Hippocampal formation (tissue), 2 donors: ENCODE data around the gene NFATC4.
A peak's percentile ranks its signal among the peaks of the same experiment; 100 is the strongest.
"Not testable (repeated sequence)": the region's sequence is repeated elsewhere in the genome, so short reads cannot be mapped to it uniquely, and the experiment has no call there.

Experiments
- DNase-seq, 2 donors: peaks; one replicate each; lab custom pipeline; 2025; lab: John Stamatoyannopoulos, UW

Gene NFATC4

GRCh38 chr14:24339284-24340151 lies 28.5 kb upstream of the NFATC4 start, which contains the start of gene RIPK3:
RIPK3 (minus strand) TSS chr14:24339991; CDS start chr14:24339826, 165 bp downstream.
- no peak for DNase-seq

DNA sequence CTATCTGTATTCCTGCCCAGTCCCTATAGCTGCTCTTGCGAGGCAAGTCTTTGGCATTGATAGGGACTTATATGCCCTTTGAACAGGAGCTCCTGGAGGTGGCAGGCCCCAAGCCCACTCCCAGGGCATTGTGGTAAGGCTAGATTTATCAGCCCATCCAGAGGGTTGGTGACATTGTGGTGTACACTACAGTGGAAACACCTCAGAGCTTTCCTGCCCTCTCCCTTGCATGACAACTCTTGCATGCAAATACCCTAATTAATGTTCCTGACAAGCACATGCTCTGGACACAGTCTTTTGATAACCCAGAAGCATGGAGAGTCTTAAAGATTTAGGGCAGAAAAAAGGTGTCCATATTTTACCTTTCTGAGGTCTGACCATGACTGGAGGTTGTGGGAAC lies 27.4 kb upstream of the NFATC4 start:
- no peak for DNase-seq

GRCh38 chr14:24342889-24343288 lies 25.1 kb upstream of the NFATC4 start:
- no peak for DNase-seq

DNA sequence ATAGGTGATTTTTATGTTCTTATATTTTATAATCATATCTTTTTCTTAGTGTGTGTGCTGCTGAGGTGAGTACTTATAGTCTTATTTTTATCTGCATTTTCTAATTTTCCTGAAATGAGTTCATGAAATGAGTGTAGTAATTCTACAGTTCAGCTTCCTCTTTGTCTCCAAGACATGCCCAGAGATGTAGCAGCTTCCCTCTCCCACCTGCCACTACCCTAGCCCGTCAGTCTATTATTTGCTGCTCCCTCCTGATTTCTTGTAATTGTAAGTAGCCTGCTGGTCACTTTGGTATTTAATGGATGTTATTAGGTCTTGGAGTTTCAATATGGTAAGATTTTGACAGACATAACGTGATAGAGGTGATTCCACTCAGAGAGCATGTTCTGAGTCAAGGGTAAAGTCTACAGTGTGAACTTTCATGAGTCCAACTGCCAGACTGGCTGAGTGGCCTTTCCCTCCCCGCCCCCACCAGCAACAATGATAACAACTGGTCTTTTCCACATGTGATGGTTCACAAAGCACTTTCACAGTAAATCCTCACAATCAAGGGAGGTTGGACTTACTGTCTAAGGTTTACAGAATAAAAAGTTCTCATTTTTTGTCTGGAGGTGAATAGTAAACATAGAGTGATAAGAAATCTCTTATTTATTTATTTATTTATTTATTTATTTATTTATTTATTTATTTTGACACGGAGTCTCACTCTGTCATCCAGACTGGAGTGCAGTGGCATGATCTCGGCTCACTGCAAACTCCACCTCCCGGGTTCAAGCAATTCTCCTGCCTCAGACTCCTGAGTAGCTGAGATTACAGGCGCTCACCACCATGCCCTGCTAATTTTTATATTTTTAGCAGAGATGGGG lies 24.0 kb upstream of the NFATC4 start:
- no peak for DNase-seq

GRCh38 chr14:24347134-24347533 lies 20.9 kb upstream of the NFATC4 start:
- no peak for DNase-seq

- DNase-seq, result no peak
Observed at GRCh38 chr14:24348186-24348585, 19.8 kb upstream of the NFATC4 start.

- no peak for DNase-seq
Observed at GRCh38 chr14:24349742-24350141, 18.2 kb upstream of the NFATC4 start.

GRCh38 chr14:24351517-24351916 lies 16.5 kb upstream of the NFATC4 start:
- no peak for DNase-seq

- DNase-seq, result no peak
Observed at GRCh38 chr14:24353559-24354481, 14.2 kb upstream of the NFATC4 start.

- not testable (repeated sequence) for DNase-seq
Observed at GRCh38 chr14:24354482-24354825, 13.5 kb upstream of the NFATC4 start.

GRCh38 chr14:24355009-24355408 lies 13.0 kb upstream of the NFATC4 start:
- DNase-seq, result no peak

GRCh38 chr14:24356208-24356607 lies 11.8 kb upstream of the NFATC4 start:
- DNase-seq, result no peak

DNA sequence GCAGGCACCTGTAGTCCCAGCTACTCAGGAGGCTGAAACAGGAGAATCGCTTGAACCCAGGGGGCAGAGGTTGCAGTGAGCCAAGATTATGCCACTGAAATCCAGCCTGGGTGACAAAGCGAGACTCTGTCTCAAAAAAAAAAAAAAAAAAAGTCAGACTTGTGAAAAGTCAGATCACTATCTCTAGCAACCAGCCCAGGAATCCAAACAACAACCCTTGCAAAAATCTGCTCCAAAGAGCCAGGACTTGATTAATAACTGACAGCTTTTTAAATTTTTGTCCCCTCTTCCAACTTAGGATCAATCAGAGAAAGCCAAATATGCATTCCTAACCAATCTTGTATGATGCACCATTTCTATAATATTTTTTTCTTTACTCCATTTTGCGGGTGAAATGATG lies 7.7 kb upstream of the NFATC4 start:
- no peak for DNase-seq

DNA sequence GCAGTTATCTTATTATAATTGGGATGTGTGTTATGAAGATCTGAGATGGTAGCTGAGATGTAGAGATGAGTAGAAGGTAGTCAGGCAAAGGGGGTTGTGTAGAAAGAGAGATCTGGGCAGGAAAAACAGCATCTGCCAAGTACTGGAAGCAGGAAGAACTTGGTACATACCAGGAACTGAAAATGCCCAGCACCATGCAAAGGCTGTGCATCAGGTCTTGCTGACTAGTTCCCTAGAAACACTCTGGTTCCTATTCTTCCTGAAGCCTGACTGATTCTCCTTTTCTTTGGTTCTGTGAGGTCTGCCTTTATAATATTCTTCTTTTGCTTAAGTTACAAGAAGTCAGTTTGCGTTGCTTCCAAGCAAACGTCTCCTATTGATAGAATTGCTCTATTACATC lies 6.7 kb upstream of the NFATC4 start:
- no peak for DNase-seq

- no peak for DNase-seq
Observed at GRCh38 chr14:24362241-24362960, 5.6 kb upstream of the NFATC4 start.

- no peak for DNase-seq
Observed at GRCh38 chr14:24363401-24363800, 4.6 kb upstream of the NFATC4 start.

DNA sequence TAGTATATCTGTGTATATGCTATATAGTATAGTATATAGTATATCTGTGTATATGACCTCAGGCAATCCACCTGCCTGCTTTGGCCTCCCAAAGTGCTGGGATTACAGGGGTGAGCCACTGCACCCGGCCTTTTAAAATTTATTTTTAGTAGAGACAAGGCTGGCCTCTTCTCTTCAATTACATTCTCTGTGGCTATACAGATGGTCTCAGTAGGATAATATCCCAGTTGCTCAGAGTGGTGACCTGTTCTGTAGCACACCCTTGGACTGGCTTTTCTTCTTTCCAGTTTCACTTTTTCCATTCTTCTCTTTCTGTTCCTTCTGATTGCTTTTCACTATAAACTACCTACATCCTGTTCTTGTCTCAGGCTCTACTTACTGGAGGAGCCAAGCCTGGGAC lies 3.1 kb upstream of the NFATC4 start:
- DNase-seq, result no peak

- peak; percentile 32 to 40 for DNase-seq
Observed at GRCh38 chr14:24365600-24366412, 2.2 kb upstream of the NFATC4 start.

- no peak for DNase-seq
Observed at GRCh38 chr14:24366413-24366720, 1.6 kb upstream of the NFATC4 start.

DNA sequence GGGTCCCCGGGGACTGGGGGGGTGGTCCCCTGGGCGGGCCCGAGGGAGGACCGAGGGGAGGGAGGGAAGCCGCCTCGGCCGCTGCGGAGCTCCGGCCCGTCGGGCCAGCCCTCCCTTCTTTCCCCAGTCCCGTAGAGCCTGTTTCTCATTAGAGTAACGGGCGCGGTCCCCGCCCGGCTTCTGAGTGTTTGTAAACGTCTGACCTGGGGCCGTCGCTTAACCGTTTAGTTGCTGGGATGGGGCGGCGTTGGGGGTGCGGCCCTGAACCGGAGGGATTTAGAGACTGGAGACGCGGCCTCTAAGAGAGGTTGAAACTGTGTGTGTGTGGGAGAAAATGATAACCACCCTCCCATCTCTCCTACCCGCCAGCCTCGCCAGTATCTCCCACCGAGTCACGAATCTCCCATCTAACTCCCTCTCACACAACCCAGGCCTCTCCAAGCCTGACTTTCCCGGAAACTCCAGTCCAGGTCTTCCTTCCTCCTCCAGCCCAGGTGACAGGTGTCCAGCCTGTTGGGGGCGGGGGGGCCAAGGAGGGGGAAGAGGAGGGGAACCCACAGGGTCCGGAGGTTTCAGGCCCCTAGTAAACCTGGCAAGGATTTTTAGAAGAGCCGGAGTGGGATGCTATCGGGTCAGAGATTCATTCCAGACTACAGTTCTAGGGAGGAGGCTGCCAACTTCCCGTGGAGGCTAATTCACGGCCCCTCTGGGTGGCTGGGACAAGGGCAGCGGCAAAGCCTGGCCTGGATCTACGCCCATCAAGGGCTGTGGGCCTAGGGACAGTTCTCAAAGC lies 1.1 kb upstream of the NFATC4 start:
- DNase-seq, result peak in 1 of 2 donors; percentile 31
